ENCODE data around the gene CCDC192. TPM values are rescaled to one million over a fixed set of nuclear protein-coding genes. Genes with fewer than 3 reads are reported as not detected.

CCDC192 gene
- total and polyA plus RNA-seq, 2 donors (not counting 3 experiments of a cell fraction or from before 2014, with no cell fraction given): not detected

DNA sequence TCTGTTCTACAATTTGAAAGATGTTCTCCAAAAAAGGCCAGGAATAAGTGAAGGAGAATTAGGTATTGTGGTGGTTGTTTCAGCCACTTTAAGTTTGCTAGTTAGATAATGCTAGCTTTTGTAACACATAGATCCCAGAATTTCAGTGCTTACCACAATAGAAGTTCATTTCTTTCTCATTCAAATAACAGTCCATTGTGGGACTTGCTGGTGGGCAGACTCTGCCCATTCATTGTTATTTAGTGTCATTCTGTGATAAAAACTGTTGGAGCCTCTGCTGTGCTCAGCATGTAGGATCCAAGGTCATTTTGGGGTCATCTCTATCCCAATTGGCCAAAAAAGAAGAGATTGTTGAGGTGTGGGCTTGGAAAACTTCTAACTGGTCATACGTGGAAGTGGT, 106.8 kb downstream of the CCDC192 start:
- POLR2A ChIA-PET: no interaction called here
- CTCF ChIA-PET: no interaction called here
- dilution Hi-C loops (cut with MboI; ENCODE audit: extremely low pct_ligation_motif_present, low sequenced_read_pairs): no loop called here
- no peak for DNase-seq (ENCODE audit: low read depth, low spot score)
- no peaks in the 10 kb centered on the region for H3K27me3 ChIP-seq (ENCODE audit: control insufficient read depth in 2 of 2, insufficient read depth in 2 of 2, low read length in 2 of 2)
- H3K4me1 ChIP-seq (ENCODE audit: control insufficient read depth, extremely low read depth, insufficient read depth, low read length): peaks cover 23% of the 10 kb centered on the region
- H3K9me3 ChIP-seq (replicated peaks; ENCODE audit: control insufficient read depth, insufficient read depth, low read length): no peaks in the 10 kb centered on the region
- no peak overlapping the region for H3K9ac ChIP-seq (replicated peaks; ENCODE audit: extremely low read depth, insufficient read depth, low read length)
- no peak overlapping the region for H3K27ac ChIP-seq (ENCODE audit: insufficient read depth, low read depth, low read length)
- no peaks in the 10 kb centered on the region for H3K36me3 ChIP-seq (ENCODE audit: control insufficient read depth in 2 of 2, extremely low read depth in 1 of 2, insufficient read depth in 2 of 2, low read length in 2 of 2)
- no peak overlapping the region for H3K4me2 ChIP-seq (ENCODE audit: insufficient read depth, low read length)
- no peaks in the 10 kb centered on the region for H3K79me2 ChIP-seq (ENCODE audit: control insufficient read depth, insufficient read depth, low read length)
- no peak overlapping the region for H3K4me3 ChIP-seq (replicated peaks in 1 of 3; ENCODE audit: insufficient read depth in 1 of 3, low read depth in 1 of 3, low read length in 3 of 3)
- intact Hi-C loops (cut with micrococcal nuclease): loop anchor here (5.0 kb wide), 2 partner anchors 53 to 227 kb away; no protein-coding TSS in a partner anchor
- H4K20me1 ChIP-seq (replicated peaks; ENCODE audit: control insufficient read depth, extremely low read depth, insufficient read depth, low read length): no peaks in the 10 kb centered on the region
- no peak for FAIRE-seq
- H2AFZ ChIP-seq (ENCODE audit: low read depth, low read length): no peak overlapping the region
- H3K9me1 ChIP-seq (replicated peaks; ENCODE audit: control insufficient read depth, extremely low read depth, insufficient read depth, low read length): no peaks in the 10 kb centered on the region
- BruUV-seq (replicated peaks): no TSS peak
- TF ChIP-seq POLR2A (IDR thresholded peaks at IDR 0.05; ENCODE audit: low read depth, low read length) (no peak), JUN (IDR thresholded peaks at IDR 0.05; ENCODE audit: borderline replicate concordance, insufficient read depth, insufficient read length, low read depth) (no peak), EZH2 (IDR thresholded peaks at IDR 0.05; ENCODE audit: borderline replicate concordance, low read depth, low read length, severe bottlenecking) (no peak), FOS (IDR thresholded peaks at IDR 0.05; ENCODE audit: borderline replicate concordance, insufficient read depth, low read length) (no peak), GATA2 (IDR thresholded peaks at IDR 0.05; ENCODE audit: insufficient read depth, insufficient read length, low read depth, low read length) (no peak), MYC (IDR thresholded peaks at IDR 0.05; ENCODE audit: low read depth, low read length) (no peak), POLR2AphosphoS5 (IDR thresholded peaks at IDR 0.05; ENCODE audit: insufficient read depth, low read depth, low read length) (no peak)
- TF ChIP-seq, protein P1, sequence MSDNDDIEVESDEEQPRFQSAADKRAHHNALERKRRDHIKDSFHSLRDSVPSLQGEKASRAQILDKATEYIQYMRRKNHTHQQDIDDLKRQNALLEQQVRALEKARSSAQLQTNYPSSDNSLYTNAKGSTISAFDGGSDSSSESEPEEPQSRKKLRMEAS (IDR thresholded peaks at IDR 0.05; ENCODE audit: insufficient read depth, insufficient read length): no peak
- TF ChIP-seq, protein P2, sequence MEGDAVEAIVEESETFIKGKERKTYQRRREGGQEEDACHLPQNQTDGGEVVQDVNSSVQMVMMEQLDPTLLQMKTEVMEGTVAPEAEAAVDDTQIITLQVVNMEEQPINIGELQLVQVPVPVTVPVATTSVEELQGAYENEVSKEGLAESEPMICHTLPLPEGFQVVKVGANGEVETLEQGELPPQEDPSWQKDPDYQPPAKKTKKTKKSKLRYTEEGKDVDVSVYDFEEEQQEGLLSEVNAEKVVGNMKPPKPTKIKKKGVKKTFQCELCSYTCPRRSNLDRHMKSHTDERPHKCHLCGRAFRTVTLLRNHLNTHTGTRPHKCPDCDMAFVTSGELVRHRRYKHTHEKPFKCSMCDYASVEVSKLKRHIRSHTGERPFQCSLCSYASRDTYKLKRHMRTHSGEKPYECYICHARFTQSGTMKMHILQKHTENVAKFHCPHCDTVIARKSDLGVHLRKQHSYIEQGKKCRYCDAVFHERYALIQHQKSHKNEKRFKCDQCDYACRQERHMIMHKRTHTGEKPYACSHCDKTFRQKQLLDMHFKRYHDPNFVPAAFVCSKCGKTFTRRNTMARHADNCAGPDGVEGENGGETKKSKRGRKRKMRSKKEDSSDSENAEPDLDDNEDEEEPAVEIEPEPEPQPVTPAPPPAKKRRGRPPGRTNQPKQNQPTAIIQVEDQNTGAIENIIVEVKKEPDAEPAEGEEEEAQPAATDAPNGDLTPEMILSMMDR (IDR thresholded peaks at IDR 0.05; ENCODE audit: extremely low read depth in 1 of 2, insufficient read depth in 1 of 2, low read depth in 1 of 2, low read length in 2 of 2): no peak

Measured in endothelial cell of umbilical vein (primary cell).